ENCODE data around the gene SPPL2C. TPM values are rescaled to one million over a fixed set of nuclear protein-coding genes. Genes with fewer than 3 reads are reported as not detected.

Gene SPPL2C
- polyA plus RNA-seq, 1 experiment: not detected

- H3K27ac ChIP-seq (ENCODE audit: low read depth, low read length): no peak overlapping the region
- no peak overlapping the region for H3K4me3 ChIP-seq (ENCODE audit: low read depth, low read length)
- ChIA-PET CTCF (interaction anchor here (1.5 to 2.1 kb wide), 2 partner anchors 17 to 714 kb away, joined by 4 to 5 read pairs; partner anchors contain the start of gene ACBD4), POLR2A (no interaction called here)
- no peak for TF ChIP-seq CTCF (IDR thresholded peaks at IDR 0.05; ENCODE audit: low read depth, low read length)
- peaks cover 10% of the 10 kb centered on the region for H3K27me3 ChIP-seq (ENCODE audit: control insufficient read depth, insufficient read depth, low read length)
- no peak for DNase-seq (ENCODE audit: low read depth, low spot score)
- no peaks in the 10 kb centered on the region; the same call in 1 of the 2 replicates for H3K9me3 ChIP-seq (ENCODE audit: control insufficient read depth, insufficient read depth, low read length)
Measured at GRCh38 chr17:45849536-45849990, 4.9 kb downstream of the SPPL2C start.

GRCh38 chr17:45850011-45850410 lies 5.3 kb downstream of the SPPL2C start:
- peaks cover 10% of the 10 kb centered on the region for H3K27me3 ChIP-seq (ENCODE audit: control insufficient read depth, insufficient read depth, low read length)
- DNase-seq (ENCODE audit: low read depth, low spot score): no peak
- no peaks in the 10 kb centered on the region; the same call in 1 of the 2 replicates for H3K9me3 ChIP-seq (ENCODE audit: control insufficient read depth, insufficient read depth, low read length)
- POLR2A ChIA-PET: no interaction called here
- no peak overlapping the region for H3K27ac ChIP-seq (ENCODE audit: low read depth, low read length)
- H3K4me3 ChIP-seq (ENCODE audit: low read depth, low read length): no peak overlapping the region
- CTCF ChIA-PET: interaction anchor here (1.5 to 2.1 kb wide), 2 partner anchors 18 to 714 kb away, joined by 4 to 5 read pairs; partner anchors contain the start of gene ACBD4
- no peak for TF ChIP-seq CTCF (IDR thresholded peaks at IDR 0.05; ENCODE audit: low read depth, low read length)

- Histone ChIP-seq H3K27ac (ENCODE audit: low read depth, low read length) (no peak overlapping the region), H3K27me3 (ENCODE audit: control insufficient read depth, insufficient read depth, low read length) (peaks cover 10% of the 10 kb centered on the region), H3K4me3 (ENCODE audit: low read depth, low read length) (no peak overlapping the region), H3K9me3 (ENCODE audit: control insufficient read depth, insufficient read depth, low read length) (no peaks in the 10 kb centered on the region; the same call in 1 of the 2 replicates)
- ChIA-PET POLR2A (no interaction called here), CTCF (interaction anchor here (2.1 to 2.2 kb wide), 2 partner anchors 210 to 715 kb away, joined by 5 to 23 read pairs; partner anchors contain the start of gene ACBD4)
- DNase-seq (ENCODE audit: low read depth, low spot score): no peak
- no peak for TF ChIP-seq CTCF (IDR thresholded peaks at IDR 0.05; ENCODE audit: low read depth, low read length)
Measured at GRCh38 chr17:45850468-45850867, 5.8 kb downstream of the SPPL2C start.

GRCh38 chr17:45851022-45851421 lies 6.3 kb downstream of the SPPL2C start:
- CTCF ChIA-PET: interaction anchor here (1.2 to 2.2 kb wide), 5 partner anchors 14 to 210 kb away, joined by 3 to 23 read pairs (median 5); no protein-coding TSS in a partner anchor
- POLR2A ChIA-PET: interaction anchor here (0.6 kb wide), 1 partner anchor 209 kb away, joined by 3 read pairs; no protein-coding TSS in a partner anchor

More at GRCh38 chr17:45851022-45851421, 6.3 kb downstream of the SPPL2C start:
- no peak for DNase-seq (ENCODE audit: low read depth, low spot score)
- no peak overlapping the region for H3K27ac ChIP-seq (ENCODE audit: low read depth, low read length)
- H3K4me3 ChIP-seq (ENCODE audit: low read depth, low read length): no peak overlapping the region
- H3K9me3 ChIP-seq (ENCODE audit: control insufficient read depth, insufficient read depth, low read length): no peaks in the 10 kb centered on the region; the same call in 1 of the 2 replicates
- H3K27me3 ChIP-seq (ENCODE audit: control insufficient read depth, insufficient read depth, low read length): peaks cover 10% of the 10 kb centered on the region
- TF ChIP-seq CTCF (IDR thresholded peaks at IDR 0.05; ENCODE audit: low read depth, low read length): no peak

Data from AG04450 (cell line).